ENCODE results near the gene TMPRSS11A.

GRCh38 chr4:67963356-67963755 lies at the start of gene TMPRSS11A:
- TF ChIP-seq CTCF (IDR thresholded peaks at IDR 0.05): no peak
- no peak for TF ChIP-seq USF2 (CRISPR knock-in tag; IDR thresholded peaks at IDR 0.05)
- no peak for TF ChIP-seq PRDM15 (CRISPR knock-in tag; IDR thresholded peaks at IDR 0.05)
- TF ChIP-seq ZNF425 (CRISPR knock-in tag; conservative IDR thresholded peaks at IDR 0.05): no peak
- no peak for TF ChIP-seq ZMAT4 (CRISPR knock-in tag; IDR thresholded peaks at IDR 0.05)
- no peak for TF ChIP-seq NR2C2 (CRISPR knock-in tag; IDR thresholded peaks at IDR 0.05)
- no peak for TF ChIP-seq KAT7 (CRISPR knock-in tag; IDR thresholded peaks at IDR 0.05; ENCODE audit: borderline replicate concordance)
- no peak for TF ChIP-seq FOXK1 (CRISPR knock-in tag; IDR thresholded peaks at IDR 0.05)
- TF ChIP-seq ZBTB21 (CRISPR knock-in tag; IDR thresholded peaks at IDR 0.05; ENCODE audit: borderline replicate concordance): no peak
- TF ChIP-seq RELA (CRISPR knock-in tag; IDR thresholded peaks at IDR 0.05; ENCODE audit: borderline replicate concordance): no peak
- no peak for TF ChIP-seq TCF7 (CRISPR knock-in tag; IDR thresholded peaks at IDR 0.05; ENCODE audit: low read depth)

Data from WTC11 (cell line).